ENCODE data around the gene CCDC40. TPM values are rescaled to one million over a fixed set of nuclear protein-coding genes. Genes with fewer than 3 reads are reported as not detected.

Gene CCDC40
- total and polyA plus RNA-seq, 2 of the 13 experiments (the other 11 are each of a cell fraction or from before 2014, with no cell fraction given): 4.1 to 5.5 TPM

DNA sequence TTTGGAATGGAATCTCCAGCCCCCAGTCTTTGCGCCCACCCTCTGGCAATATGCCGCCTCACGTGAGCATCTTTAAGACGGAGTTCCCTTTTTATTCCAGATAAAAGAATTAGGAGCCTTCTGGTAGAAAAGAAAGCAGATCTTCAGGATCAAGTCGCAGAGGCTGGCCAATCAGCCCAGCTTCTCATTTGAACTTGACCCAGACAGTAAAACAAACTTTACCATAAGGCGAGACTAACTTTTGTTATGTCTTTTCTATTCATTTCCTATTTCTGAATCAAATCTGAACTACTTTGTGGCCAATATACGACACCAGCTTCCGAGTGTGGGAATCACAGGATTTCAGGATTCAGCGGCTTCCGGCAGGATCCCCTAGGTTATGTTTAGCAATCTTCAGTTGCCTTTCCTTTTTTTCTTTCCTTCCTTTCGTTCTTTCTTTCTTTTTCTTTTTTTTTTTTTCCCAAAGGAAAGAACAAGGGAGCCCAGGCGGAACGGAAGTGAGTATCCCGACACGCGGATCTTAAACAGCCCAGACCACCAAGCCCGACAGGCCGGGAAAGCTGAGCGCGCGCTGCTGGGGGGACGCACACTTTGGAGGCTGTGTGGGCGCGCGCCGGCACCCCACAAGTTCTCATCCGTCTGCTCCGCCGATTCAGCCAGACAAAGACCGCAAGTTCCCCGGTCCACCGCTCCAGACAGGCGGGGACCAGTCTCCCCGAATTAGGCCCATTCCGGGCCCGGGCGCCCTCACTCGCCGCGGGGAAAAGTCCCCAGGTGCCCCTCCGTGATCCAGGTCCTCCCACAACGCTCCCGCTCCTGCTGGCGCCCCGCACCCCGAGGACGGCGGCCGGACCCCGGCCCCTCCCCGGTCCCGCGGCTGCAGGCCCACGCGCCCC, 1.4 kb upstream of the CCDC40 start (continued):
- TF ChIP-seq, protein P1, sequence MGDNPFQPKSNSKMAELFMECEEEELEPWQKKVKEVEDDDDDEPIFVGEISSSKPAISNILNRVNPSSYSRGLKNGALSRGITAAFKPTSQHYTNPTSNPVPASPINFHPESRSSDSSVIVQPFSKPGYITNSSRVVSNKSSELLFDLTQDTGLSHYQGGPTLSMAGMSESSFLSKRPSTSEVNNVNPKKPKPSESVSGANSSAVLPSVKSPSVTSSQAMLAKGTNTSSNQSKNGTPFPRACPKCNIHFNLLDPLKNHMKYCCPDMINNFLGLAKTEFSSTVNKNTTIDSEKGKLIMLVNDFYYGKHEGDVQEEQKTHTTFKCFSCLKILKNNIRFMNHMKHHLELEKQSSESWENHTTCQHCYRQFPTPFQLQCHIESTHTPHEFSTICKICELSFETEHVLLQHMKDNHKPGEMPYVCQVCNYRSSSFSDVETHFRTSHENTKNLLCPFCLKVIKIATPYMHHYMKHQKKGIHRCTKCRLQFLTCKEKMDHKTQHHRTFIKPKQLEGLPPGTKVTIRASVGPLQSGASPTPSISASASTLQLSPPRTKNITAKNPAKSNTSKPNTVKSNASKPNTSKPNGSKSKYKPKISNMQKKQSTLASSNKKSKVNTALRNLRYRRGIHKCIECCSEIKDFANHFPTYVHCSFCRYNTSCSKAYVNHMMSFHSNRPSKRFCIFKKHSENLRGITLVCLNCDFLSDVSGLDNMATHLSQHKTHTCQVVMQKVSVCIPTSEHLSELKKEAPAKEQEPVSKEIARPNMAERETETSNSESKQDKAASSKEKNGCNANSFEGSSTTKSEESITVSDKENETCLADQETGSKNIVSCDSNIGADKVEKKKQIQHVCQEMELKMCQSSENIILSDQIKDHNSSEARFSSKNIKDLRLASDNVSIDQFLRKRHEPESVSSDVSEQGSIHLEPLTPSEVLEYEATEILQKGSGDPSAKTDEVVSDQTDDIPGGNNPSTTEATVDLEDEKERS (CRISPR knock-in tag; IDR thresholded peaks at IDR 0.05): 0 out of 2 replicates have a peak, but pooled peaks have one; percentile 22
- TF ChIP-seq PHF20 (CRISPR knock-in tag; IDR thresholded peaks at IDR 0.05) (no peak), HNRNPLL (IDR thresholded peaks at IDR 0.05; ENCODE audit: low read depth, low read length, poor library complexity, severe bottlenecking) (no peak), STAG1 (CRISPR knock-in tag; IDR thresholded peaks at IDR 0.05) (no peak), THAP11 (CRISPR knock-in tag; IDR thresholded peaks at IDR 0.05) (no peak), SRY (CRISPR knock-in tag; IDR thresholded peaks at IDR 0.05) (no peak), HDAC6 (IDR thresholded peaks at IDR 0.05; ENCODE audit: low read depth, low read length) (no peak), KLF6 (CRISPR knock-in tag; IDR thresholded peaks at IDR 0.05) (no peak), FOXA3 (CRISPR knock-in tag; IDR thresholded peaks at IDR 0.05) (no peak), SMC3 (IDR thresholded peaks at IDR 0.05; ENCODE audit: low read length) (no peak), MAFG (CRISPR knock-in tag; IDR thresholded peaks at IDR 0.05) (no peak)
- TF ChIP-seq, protein P2, sequence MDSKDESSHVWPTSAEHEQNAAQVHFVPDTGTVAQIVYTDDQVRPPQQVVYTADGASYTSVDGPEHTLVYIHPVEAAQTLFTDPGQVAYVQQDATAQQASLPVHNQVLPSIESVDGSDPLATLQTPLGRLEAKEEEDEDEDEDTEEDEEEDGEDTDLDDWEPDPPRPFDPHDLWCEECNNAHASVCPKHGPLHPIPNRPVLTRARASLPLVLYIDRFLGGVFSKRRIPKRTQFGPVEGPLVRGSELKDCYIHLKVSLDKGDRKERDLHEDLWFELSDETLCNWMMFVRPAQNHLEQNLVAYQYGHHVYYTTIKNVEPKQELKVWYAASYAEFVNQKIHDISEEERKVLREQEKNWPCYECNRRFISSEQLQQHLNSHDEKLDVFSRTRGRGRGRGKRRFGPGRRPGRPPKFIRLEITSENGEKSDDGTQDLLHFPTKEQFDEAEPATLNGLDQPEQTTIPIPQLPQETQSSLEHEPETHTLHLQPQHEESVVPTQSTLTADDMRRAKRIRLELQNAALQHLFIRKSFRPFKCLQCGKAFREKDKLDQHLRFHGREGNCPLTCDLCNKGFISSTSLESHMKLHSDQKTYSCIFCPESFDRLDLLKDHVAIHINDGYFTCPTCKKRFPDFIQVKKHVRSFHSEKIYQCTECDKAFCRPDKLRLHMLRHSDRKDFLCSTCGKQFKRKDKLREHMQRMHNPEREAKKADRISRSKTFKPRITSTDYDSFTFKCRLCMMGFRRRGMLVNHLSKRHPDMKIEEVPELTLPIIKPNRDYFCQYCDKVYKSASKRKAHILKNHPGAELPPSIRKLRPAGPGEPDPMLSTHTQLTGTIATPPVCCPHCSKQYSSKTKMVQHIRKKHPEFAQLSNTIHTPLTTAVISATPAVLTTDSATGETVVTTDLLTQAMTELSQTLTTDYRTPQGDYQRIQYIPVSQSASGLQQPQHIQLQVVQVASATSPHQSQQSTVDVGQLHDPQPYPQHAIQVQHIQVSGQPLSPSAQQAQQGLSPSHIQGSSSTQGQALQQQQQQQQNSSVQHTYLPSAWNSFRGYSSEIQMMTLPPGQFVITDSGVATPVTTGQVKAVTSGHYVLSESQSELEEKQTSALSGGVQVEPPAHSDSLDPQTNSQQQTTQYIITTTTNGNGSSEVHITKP (CRISPR knock-in tag; IDR thresholded peaks at IDR 0.05; ENCODE audit: low read depth): no peak
- TF ChIP-seq, protein P3, sequence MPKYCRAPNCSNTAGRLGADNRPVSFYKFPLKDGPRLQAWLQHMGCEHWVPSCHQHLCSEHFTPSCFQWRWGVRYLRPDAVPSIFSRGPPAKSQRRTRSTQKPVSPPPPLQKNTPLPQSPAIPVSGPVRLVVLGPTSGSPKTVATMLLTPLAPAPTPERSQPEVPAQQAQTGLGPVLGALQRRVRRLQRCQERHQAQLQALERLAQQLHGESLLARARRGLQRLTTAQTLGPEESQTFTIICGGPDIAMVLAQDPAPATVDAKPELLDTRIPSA (CRISPR knock-in tag; IDR thresholded peaks at IDR 0.05; ENCODE audit: borderline replicate concordance): no peak
- TF ChIP-seq, protein P4, sequence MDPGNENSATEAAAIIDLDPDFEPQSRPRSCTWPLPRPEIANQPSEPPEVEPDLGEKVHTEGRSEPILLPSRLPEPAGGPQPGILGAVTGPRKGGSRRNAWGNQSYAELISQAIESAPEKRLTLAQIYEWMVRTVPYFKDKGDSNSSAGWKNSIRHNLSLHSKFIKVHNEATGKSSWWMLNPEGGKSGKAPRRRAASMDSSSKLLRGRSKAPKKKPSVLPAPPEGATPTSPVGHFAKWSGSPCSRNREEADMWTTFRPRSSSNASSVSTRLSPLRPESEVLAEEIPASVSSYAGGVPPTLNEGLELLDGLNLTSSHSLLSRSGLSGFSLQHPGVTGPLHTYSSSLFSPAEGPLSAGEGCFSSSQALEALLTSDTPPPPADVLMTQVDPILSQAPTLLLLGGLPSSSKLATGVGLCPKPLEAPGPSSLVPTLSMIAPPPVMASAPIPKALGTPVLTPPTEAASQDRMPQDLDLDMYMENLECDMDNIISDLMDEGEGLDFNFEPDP (CRISPR knock-in tag; conservative IDR thresholded peaks at IDR 0.05): no peak
- TF ChIP-seq, protein P5, sequence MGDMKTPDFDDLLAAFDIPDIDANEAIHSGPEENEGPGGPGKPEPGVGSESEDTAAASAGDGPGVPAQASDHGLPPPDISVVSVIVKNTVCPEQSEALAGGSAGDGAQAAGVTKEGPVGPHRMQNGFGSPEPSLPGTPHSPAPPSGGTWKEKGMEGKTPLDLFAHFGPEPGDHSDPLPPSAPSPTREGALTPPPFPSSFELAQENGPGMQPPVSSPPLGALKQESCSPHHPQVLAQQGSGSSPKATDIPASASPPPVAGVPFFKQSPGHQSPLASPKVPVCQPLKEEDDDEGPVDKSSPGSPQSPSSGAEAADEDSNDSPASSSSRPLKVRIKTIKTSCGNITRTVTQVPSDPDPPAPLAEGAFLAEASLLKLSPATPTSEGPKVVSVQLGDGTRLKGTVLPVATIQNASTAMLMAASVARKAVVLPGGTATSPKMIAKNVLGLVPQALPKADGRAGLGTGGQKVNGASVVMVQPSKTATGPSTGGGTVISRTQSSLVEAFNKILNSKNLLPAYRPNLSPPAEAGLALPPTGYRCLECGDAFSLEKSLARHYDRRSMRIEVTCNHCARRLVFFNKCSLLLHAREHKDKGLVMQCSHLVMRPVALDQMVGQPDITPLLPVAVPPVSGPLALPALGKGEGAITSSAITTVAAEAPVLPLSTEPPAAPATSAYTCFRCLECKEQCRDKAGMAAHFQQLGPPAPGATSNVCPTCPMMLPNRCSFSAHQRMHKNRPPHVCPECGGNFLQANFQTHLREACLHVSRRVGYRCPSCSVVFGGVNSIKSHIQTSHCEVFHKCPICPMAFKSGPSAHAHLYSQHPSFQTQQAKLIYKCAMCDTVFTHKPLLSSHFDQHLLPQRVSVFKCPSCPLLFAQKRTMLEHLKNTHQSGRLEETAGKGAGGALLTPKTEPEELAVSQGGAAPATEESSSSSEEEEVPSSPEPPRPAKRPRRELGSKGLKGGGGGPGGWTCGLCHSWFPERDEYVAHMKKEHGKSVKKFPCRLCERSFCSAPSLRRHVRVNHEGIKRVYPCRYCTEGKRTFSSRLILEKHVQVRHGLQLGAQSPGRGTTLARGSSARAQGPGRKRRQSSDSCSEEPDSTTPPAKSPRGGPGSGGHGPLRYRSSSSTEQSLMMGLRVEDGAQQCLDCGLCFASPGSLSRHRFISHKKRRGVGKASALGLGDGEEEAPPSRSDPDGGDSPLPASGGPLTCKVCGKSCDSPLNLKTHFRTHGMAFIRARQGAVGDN (CRISPR knock-in tag; IDR thresholded peaks at IDR 0.05): no peak
